Measurements from ENCODE around the gene DPYD. TPM values are rescaled to one million over a fixed set of nuclear protein-coding genes. Genes with fewer than 3 reads are reported as not detected.

The DPYD gene
- total RNA-seq, 1 donor from 2014 or later = 12.6 TPM

DNA sequence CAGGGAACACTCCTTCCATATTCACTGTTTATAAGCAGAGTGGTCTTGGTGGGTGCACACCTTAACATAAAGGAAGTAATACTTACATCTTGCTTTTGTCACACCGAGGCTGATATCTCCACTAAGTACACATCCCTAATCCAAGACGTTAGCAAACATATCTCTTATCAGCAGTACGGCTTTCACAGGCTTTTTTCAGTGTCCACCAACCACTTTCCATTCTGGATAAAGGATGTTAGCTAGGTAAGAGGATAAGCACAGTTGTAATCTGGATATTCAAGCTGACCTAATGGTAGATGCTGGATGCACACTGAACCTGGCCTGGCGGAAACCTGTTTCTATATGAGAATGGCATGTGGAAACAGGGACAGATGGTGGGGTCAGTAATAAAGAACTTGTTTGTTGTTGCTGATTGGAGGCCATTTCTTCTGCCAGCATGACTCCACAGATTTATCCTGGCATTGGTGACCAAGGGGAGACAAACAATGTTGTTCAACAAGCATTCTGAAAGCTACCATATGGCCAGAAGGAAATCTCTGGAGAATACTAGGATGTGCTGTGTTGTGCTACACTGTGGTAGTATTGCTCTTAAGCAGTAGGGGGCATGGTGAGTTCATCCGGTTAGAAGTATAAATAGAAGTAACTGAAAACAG lies 782.8 kb downstream of the DPYD start:
- DNase-seq (no peak), ATAC-seq (ENCODE audit: low read depth) (peak; percentile 79)
- no peaks in the 10 kb centered on the region for H3K9me3 Mint-ChIP-seq
- no peaks in the 10 kb centered on the region for H3K36me3 Mint-ChIP-seq (ENCODE audit: low read depth)
- POLR2A ChIA-PET = no interaction called here
- no peaks in the 10 kb centered on the region for H3K27me3 Mint-ChIP-seq
- no peak overlapping the region for H3K27ac Mint-ChIP-seq
- TF ChIP-seq, protein P1, sequence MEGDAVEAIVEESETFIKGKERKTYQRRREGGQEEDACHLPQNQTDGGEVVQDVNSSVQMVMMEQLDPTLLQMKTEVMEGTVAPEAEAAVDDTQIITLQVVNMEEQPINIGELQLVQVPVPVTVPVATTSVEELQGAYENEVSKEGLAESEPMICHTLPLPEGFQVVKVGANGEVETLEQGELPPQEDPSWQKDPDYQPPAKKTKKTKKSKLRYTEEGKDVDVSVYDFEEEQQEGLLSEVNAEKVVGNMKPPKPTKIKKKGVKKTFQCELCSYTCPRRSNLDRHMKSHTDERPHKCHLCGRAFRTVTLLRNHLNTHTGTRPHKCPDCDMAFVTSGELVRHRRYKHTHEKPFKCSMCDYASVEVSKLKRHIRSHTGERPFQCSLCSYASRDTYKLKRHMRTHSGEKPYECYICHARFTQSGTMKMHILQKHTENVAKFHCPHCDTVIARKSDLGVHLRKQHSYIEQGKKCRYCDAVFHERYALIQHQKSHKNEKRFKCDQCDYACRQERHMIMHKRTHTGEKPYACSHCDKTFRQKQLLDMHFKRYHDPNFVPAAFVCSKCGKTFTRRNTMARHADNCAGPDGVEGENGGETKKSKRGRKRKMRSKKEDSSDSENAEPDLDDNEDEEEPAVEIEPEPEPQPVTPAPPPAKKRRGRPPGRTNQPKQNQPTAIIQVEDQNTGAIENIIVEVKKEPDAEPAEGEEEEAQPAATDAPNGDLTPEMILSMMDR (IDR thresholded peaks at IDR 0.05) = no peak
- peak overlapping the region; percentile 42 for H3K4me3 Mint-ChIP-seq
- intact Hi-C loops (cut with micrococcal nuclease) = loop anchor here (1.0 kb wide), 3 partner anchors 387 to 913 kb away; no protein-coding TSS in a partner anchor
- CTCF ChIA-PET = interaction anchor here (0.7 to 2.3 kb wide), 8 partner anchors 9 to 916 kb away, joined by 3 to 15 read pairs (median 4); no protein-coding TSS in a partner anchor
- H3K4me1 Mint-ChIP-seq = peaks cover 8% of the 10 kb centered on the region

DNA sequence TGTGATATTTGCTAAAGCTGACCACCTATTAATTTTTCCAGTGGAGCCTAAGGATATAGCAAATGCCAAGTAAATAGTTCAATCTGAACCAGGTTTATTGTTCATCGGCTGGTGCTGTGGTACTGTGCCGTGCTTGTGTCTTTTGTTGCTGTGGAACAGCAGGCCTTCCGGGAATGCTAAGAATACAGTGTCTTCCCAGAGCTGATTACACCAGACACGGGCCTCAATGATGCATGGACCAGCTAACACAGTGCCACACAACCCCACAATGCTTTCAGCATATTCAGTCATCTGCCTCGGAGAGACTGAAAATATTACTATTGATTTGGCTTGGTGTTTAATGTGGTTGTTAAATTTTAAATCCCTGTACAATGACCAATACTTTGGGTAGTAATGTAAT lies 783.8 kb downstream of the DPYD start:
- CTCF ChIA-PET = interaction anchor here (2.3 kb wide), 1 partner anchor 915 kb away, joined by 15 read pairs; no protein-coding TSS in a partner anchor
- Mint-ChIP-seq H3K27me3 (no peaks in the 10 kb centered on the region), H3K36me3 (ENCODE audit: low read depth) (no peaks in the 10 kb centered on the region), H3K4me3 (no peak overlapping the region), H3K9me3 (no peaks in the 10 kb centered on the region), H3K27ac (no peak overlapping the region), H3K4me1 (peaks cover 8% of the 10 kb centered on the region)
- TF ChIP-seq, protein P1 (IDR thresholded peaks at IDR 0.05) = no peak
- DNase-seq (no peak), ATAC-seq (ENCODE audit: low read depth) (no peak)
- intact Hi-C loops (cut with micrococcal nuclease) = no loop called here
- POLR2A ChIA-PET = no interaction called here

DNA sequence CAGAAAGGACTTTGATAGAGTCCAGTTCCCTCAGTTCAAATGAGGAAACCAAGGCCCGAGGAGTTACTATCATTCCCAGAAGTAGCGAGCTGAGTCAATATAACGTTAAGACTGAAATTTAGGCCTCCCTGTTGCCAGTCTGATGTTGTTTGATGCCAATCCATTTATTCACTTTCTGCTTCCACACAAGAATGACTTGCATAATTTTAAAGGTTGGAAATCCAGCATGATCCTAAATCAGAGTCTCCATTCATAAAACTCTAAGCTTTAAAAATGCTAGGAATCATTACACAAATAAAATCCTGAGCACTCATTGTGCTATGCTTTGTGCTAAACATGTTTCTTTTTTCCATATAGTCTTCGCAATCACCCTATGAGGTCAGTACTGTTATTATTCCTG lies 784.9 kb downstream of the DPYD start:
- Mint-ChIP-seq H3K4me1 (peaks cover 8% of the 10 kb centered on the region), H3K9me3 (no peaks in the 10 kb centered on the region), H3K27me3 (no peaks in the 10 kb centered on the region), H3K36me3 (ENCODE audit: low read depth) (no peaks in the 10 kb centered on the region), H3K27ac (no peak overlapping the region), H3K4me3 (no peak overlapping the region)
- TF ChIP-seq, protein P1 (IDR thresholded peaks at IDR 0.05) = no peak
- ChIA-PET POLR2A (no interaction called here), CTCF (no interaction called here)
- intact Hi-C loops (cut with micrococcal nuclease) = no loop called here
- ATAC-seq (ENCODE audit: low read depth) (no peak), DNase-seq (no peak)

DNA sequence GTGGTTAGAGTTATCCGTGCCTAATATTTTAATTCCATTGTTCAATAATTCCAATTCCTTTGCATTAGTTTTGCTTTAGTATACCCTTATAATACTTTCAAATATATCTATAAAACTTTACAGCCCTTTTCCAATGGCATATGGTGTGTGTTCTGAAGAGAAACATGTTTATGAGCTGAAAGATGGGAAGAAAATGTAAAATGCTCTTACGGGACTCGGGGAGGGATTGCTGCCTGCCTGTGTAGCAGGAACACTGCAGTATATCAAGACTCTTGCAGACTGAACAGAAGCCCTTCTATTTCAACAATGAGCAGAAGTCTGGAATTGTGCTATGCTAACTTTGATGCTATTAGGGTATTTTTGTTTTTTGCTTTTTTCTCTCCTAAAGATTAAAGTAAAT lies 792.4 kb downstream of the DPYD start:
- POLR2A ChIA-PET = no interaction called here
- no peak overlapping the region for H3K27ac Mint-ChIP-seq

DNA sequence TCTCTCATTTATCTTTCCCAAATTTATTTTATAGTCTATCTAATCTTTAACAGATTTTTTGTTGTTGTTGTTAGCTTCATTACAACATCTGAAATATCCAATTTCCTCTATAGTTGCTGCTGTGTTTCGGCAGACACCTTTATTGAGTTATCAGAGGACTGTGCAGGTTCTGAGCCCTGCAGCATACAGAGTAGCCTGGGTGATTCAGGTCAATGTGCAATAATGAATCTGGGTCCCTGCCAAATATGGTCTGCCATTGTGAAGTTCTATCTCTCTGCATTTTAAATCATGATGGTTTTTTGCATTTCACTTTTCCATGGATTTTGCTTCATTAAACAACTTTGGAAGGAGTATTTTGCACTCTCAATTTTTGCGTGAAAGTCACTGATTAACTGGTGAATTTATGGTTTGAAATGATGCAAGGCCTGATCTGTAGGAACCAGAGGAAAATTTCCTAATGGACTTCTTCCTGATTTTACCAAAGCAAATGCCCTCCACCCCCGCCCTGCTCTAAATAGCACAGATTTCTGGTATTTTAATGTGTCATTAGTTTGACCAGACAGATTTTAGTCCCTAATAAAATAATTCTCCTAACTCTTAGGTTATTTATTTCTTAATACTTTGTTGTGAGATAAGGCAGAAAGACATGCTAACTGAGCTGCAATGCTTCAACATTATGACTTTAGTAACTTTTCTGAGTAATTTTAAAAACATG lies 797.0 kb downstream of the DPYD start:
- DNase-seq = no peak
- POLR2A ChIA-PET = no interaction called here
- Mint-ChIP-seq H3K4me1 (no peaks in the 10 kb centered on the region), H3K27me3 (no peaks in the 10 kb centered on the region), H3K36me3 (ENCODE audit: low read depth) (no peaks in the 10 kb centered on the region), H3K27ac (no peak overlapping the region), H3K4me3 (no peak overlapping the region), H3K9me3 (no peaks in the 10 kb centered on the region)
- ATAC-seq (ENCODE audit: low read depth) = no peak
- TF ChIP-seq, protein P1 (IDR thresholded peaks at IDR 0.05) = no peak
- CTCF ChIA-PET = no interaction called here
- intact Hi-C loops (cut with micrococcal nuclease) = no loop called here

More for the DNA sequence above, 792.4 kb downstream of the DPYD start:
- intact Hi-C loops (cut with micrococcal nuclease) = no loop called here
- CTCF ChIA-PET = interaction anchor here (1.5 kb wide), 1 partner anchor 10 kb away, joined by 3 read pairs; no protein-coding TSS in a partner anchor
- TF ChIP-seq, protein P1 (IDR thresholded peaks at IDR 0.05) = no peak
- H3K27me3 Mint-ChIP-seq = no peaks in the 10 kb centered on the region
- no peak overlapping the region for H3K4me3 Mint-ChIP-seq
- H3K9me3 Mint-ChIP-seq = no peaks in the 10 kb centered on the region
- ATAC-seq (ENCODE audit: low read depth) = no peak
- DNase-seq = no peak
- H3K4me1 Mint-ChIP-seq = no peaks in the 10 kb centered on the region
- no peaks in the 10 kb centered on the region for H3K36me3 Mint-ChIP-seq (ENCODE audit: low read depth)

Data from activated B cell treated with CpG ODN at 0.5 μM for 24 hours (primary cell).